Activated naive CD8-positive, alpha-beta T cell treated with anti-CD3 and anti-CD28 coated beads, Interleukin-2, amount 10 ng/mL, durations not matched to agents 7 days and 5 days (primary cell): ENCODE data around the gene FAM227B. TPM values are rescaled to one million over a fixed set of nuclear protein-coding genes. Genes with fewer than 3 reads are reported as not detected.

Source experiments
- ATAC-seq: fragments of 150-1000 bp; cut with Tn5 transposase; one replicate; pipeline ENCODE4 v1.10.0; 2021; ENCODE audit warnings: low read depth, moderate library complexity
- POLR2A ChIA-PET: fragments of 350-600 bp; sonication (Branson Sonifier 250); formaldehyde crosslinking; loops from one replicate; lab custom pipeline; 2021; ENCODE audit warnings: antibody characterized with exemption; lab: Charles Lee
- DNase-seq: peaks from one replicate; pipeline ENCODE4 v3.0.0; 2021
- H3K27ac Mint-ChIP-seq: one replicate; pipeline ENCODE4 v1.8.0; 2022; ENCODE audit warnings: mild to moderate bottlenecking, mixed read lengths
- H3K27me3 Mint-ChIP-seq: one replicate; pipeline ENCODE4 v1.8.0; 2022; ENCODE audit warnings: mild to moderate bottlenecking, moderate library complexity, mixed read lengths
- H3K36me3 Mint-ChIP-seq: one replicate; pipeline ENCODE4 v1.8.0; 2021; ENCODE audit warnings: mild to moderate bottlenecking, mixed read lengths
- H3K4me1 Mint-ChIP-seq: one replicate; pipeline ENCODE4 v1.8.0; 2021; ENCODE audit warnings: mixed read lengths
- H3K4me3 Mint-ChIP-seq: one replicate; pipeline ENCODE4 v1.8.0; 2022; ENCODE audit warnings: mild to moderate bottlenecking, moderate library complexity, mixed read lengths
- H3K9me3 Mint-ChIP-seq: one replicate; pipeline ENCODE4 v1.8.0; 2021; ENCODE audit warnings: mixed read lengths
- total RNA-seq, 2 experiments: library from RNA; stranded (reverse); gene quantifications; one replicate each; pipeline ENCODE4 v1.2.3, GENCODE V29; 2021

FAM227B gene
- total RNA-seq, 2 experiments from 2014 or later = 6.1 to 6.6 TPM

DNA sequence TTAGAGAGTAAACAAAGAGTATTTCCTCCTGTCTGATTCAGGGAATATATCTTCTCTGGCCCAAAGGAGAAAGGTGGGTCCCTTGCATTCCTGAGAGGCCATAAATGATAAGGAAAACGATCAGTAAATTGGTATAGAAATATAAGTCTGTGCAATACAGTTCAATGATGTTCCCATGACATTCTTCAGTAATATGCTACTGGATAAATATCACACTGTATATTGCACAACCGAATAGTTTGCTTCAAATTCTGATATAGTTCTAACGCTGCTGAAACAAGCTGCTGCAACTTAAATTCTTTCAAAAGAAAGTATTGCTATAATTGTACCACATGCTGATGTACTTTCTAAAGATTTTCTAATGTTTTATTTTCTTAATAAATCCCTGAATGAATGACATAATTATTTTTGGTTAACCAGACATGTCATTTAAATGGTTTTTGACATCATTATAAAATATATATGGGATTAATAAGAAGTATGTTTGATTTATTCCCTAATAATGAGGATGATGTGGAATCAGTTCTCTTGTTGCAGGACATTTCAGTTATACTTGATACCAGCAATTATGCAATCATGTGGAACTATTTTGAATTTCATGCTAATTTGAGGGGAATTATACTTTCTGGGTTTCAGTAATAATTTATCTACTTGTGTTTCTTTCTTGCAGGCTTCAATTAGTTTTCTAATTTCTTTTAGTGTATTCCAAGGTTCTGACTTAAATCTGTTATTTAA is 152.7 kb downstream of the FAM227B start:
- H3K27me3 Mint-ChIP-seq = peaks cover 13% of the 10 kb centered on the region
- DNase-seq (no peak), ATAC-seq (no peak)
- no peak overlapping the region for H3K27ac Mint-ChIP-seq
- no peaks in the 10 kb centered on the region for H3K36me3 Mint-ChIP-seq
- H3K9me3 Mint-ChIP-seq = no peaks in the 10 kb centered on the region
- POLR2A ChIA-PET = no interaction called here
- H3K4me3 Mint-ChIP-seq = no peak overlapping the region
- H3K4me1 Mint-ChIP-seq = peaks cover 8% of the 10 kb centered on the region

DNA sequence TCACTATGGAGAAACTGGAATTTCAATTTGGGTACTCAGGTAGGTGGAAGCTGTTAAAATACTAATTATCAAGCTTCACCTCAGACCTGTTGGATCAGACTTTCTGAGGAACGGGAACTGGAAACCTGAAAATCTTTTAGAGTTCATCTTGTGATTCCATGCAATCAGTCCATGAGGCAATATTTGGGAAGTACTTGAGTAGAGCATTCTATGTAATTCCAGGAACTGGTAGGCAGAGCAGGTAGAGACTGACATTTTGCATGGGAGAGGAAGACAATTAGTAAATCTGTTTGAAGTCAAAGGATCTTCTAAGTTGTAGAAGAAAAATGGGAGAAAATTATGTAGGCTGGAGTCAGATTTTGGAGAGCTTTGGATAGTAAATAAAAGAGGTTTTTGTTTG is 154.5 kb downstream of the FAM227B start:
- no peaks in the 10 kb centered on the region for H3K36me3 Mint-ChIP-seq
- no peak overlapping the region for H3K27ac Mint-ChIP-seq
- H3K4me1 Mint-ChIP-seq = peaks cover 8% of the 10 kb centered on the region
- ATAC-seq = no peak
- POLR2A ChIA-PET = no interaction called here
- peaks cover 8% of the 10 kb centered on the region for H3K27me3 Mint-ChIP-seq
- H3K9me3 Mint-ChIP-seq = no peaks in the 10 kb centered on the region
- H3K4me3 Mint-ChIP-seq = no peak overlapping the region
- no peak for DNase-seq

- no peak for DNase-seq
- POLR2A ChIA-PET = no interaction called here
These were observed 156.1 kb downstream of the FAM227B start for GRCh38 chr15:49464522-49464921.

GRCh38 chr15:49462232-49462844 is 158.3 kb downstream of the FAM227B start:
- Mint-ChIP-seq H3K4me1 (peaks cover 8% of the 10 kb centered on the region), H3K27me3 (peaks cover 17% of the 10 kb centered on the region), H3K27ac (no peak overlapping the region), H3K9me3 (no peaks in the 10 kb centered on the region), H3K36me3 (no peaks in the 10 kb centered on the region), H3K4me3 (no peak overlapping the region)
- ATAC-seq (no peak), DNase-seq (no peak)
- POLR2A ChIA-PET = no interaction called here

More at GRCh38 chr15:49464522-49464921, 156.1 kb downstream of the FAM227B start:
- Mint-ChIP-seq H3K4me1 (peaks cover 8% of the 10 kb centered on the region), H3K27me3 (peaks cover 12% of the 10 kb centered on the region), H3K36me3 (no peaks in the 10 kb centered on the region), H3K4me3 (no peak overlapping the region), H3K9me3 (no peaks in the 10 kb centered on the region), H3K27ac (no peak overlapping the region)
- no peak for ATAC-seq

DNA sequence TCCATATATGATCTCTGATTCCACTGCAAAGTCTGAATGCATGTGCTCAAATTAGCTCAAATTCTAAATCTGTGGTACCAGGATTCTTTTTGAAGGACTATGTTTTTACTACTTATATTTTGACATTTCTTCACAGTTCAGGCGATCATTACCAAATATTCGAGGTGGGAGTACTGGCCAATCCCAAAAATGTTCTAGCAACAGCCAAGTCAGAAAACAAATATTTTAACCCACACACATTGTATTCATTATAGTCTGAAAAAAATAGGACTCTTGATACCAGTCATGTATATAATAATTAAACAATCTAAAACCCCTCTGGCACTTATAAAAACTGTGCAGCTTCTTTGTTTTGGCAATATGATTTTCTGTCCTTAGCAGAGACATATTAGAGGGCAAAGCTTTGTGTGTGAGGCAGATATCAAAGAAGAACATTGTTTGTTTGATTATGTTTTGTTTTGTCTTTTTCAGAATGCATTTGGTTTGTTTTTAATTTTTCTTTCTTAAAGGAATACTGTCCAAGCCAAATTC is 160.1 kb downstream of the FAM227B start:
- Mint-ChIP-seq H3K4me3 (no peak overlapping the region), H3K27ac (no peak overlapping the region), H3K27me3 (peaks cover 27% of the 10 kb centered on the region), H3K36me3 (no peaks in the 10 kb centered on the region), H3K4me1 (no peaks in the 10 kb centered on the region), H3K9me3 (no peaks in the 10 kb centered on the region)
- POLR2A ChIA-PET = no interaction called here
- DNase-seq (no peak), ATAC-seq (no peak)

- Mint-ChIP-seq H3K4me1 (no peaks in the 10 kb centered on the region), H3K9me3 (no peaks in the 10 kb centered on the region), H3K27me3 (peaks cover 25% of the 10 kb centered on the region), H3K4me3 (no peak overlapping the region), H3K27ac (no peak overlapping the region), H3K36me3 (no peaks in the 10 kb centered on the region)
- DNase-seq (no peak), ATAC-seq (no peak)
- POLR2A ChIA-PET = no interaction called here
These were observed 162.5 kb downstream of the FAM227B start for GRCh38 chr15:49458145-49458544.

DNA sequence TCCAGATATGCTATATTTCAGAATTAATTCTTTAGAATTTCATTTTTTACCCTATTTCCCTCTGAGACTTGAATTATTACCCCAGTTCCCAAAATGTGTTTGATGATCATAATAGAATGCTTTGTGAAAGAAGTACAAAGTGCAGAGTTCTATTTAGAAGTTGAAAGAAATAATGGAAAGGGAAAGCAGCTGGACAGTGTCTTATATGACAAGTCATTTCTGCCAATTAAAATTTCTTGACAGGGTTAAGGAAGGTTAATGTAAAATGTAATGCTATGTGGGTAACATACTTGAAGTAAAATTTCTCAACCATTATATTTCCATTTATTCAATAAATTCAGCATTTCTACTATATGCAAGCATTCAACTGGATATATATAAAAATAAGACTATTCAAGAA is 164.5 kb downstream of the FAM227B start:
- Mint-ChIP-seq H3K9me3 (no peaks in the 10 kb centered on the region), H3K27ac (no peak overlapping the region), H3K27me3 (peaks cover 21% of the 10 kb centered on the region), H3K4me1 (no peaks in the 10 kb centered on the region), H3K4me3 (no peak overlapping the region), H3K36me3 (no peaks in the 10 kb centered on the region)
- POLR2A ChIA-PET = no interaction called here
- ATAC-seq = no peak
- no peak for DNase-seq

DNA sequence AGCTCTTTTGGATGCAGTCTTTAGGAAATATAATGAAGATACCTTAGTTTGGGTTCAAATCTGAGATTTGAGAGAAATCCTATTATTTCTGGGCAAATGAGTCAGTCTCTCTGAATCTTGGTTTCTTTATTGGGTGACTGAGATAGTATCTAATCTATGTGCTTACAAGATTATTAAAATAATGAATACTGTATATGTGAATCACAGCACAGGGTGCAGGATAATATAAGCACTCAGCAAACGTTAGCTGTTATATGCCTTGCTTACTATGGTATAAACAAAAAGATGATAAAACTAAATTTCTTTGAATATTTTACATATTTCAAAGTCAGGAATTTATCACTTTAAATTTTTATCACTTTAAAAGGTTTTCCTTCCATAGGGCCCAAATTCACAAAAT is 168.0 kb downstream of the FAM227B start:
- Mint-ChIP-seq H3K4me3 (no peak overlapping the region), H3K36me3 (no peaks in the 10 kb centered on the region), H3K27ac (no peak overlapping the region), H3K4me1 (no peaks in the 10 kb centered on the region), H3K27me3 (peaks cover 23% of the 10 kb centered on the region), H3K9me3 (no peaks in the 10 kb centered on the region)
- ATAC-seq = no peak
- no peak for DNase-seq
- POLR2A ChIA-PET = no interaction called here

DNA sequence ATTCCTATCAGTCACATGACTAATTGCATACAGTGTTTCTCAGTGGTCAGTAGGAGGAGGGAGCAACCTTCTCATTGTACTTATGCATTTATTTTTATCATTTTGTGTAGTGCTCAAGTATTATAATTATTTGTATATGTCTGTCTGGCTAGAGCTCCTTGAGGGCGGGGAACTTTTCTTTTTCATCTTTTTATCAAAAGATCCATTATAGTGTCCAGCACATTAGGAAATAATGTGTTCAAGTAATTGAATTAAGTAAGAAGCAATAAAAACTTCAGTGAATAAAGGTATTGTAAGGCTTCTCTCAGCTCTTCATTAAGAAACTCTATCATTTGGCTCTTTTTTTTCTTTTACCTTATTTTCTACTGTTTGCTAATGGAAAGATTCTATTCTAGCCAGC is 178.8 kb downstream of the FAM227B start:
- H3K36me3 Mint-ChIP-seq = no peaks in the 10 kb centered on the region
- ATAC-seq (no peak), DNase-seq (no peak)
- H3K27ac Mint-ChIP-seq = no peak overlapping the region
- H3K9me3 Mint-ChIP-seq = no peaks in the 10 kb centered on the region
- H3K27me3 Mint-ChIP-seq = peaks cover 2% of the 10 kb centered on the region
- POLR2A ChIA-PET = no interaction called here
- H3K4me1 Mint-ChIP-seq = no peaks in the 10 kb centered on the region
- H3K4me3 Mint-ChIP-seq = no peak overlapping the region

DNA sequence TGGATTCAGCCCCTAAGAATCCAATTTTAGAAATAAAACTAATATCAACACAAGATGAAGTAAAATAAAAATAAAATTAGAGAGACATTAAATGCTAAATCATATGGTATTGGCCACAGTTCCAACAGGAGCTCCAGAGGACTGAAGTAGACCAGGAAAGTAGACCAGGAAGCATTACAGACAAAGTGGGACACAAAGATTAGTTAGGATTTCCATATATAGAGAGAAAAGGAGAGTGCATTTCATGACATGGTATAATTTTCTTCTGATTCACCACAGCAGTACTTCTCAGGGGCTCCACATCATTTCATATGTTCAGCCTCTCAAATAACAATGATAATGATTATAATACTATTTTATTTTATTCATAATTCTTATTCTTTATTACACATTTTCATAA is 179.3 kb downstream of the FAM227B start:
- H3K4me3 Mint-ChIP-seq = no peak overlapping the region
- POLR2A ChIA-PET = no interaction called here

DNA sequence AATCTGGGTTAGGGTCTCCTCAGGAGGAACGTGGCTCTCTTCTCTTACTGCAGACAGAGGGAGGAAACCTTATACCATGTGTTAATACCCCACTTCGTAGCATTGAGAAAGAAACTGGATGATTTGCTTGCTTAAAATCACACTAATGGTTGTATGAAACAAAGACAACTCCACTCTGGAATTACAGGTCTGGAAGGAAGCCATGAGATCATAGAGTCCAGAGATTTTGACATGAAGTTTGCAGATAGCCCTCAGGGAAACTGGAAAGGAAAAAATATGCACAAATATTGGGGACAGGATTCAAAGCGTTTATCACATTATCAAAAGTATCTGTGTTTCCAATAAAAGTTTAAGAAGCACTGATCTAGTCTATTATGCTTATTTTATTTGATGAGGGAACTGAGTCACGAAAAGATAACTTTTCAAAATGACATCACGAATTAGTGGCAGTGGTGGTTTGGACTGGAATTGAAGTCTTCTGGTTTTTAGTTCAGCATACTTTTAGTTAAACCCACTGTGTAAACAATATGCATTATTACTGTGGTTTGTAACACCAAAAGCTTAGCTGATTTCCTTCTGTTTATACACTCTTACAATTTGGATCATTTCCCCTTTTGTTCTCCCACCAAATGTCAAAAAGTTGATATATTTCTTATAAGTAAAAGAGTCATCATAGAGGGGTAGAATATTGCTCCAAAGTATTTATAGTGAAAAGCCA is 180.8 kb downstream of the FAM227B start:
- ATAC-seq (no peak), DNase-seq (no peak)
- Mint-ChIP-seq H3K36me3 (no peaks in the 10 kb centered on the region), H3K4me3 (no peak overlapping the region), H3K27me3 (no peaks in the 10 kb centered on the region), H3K4me1 (no peaks in the 10 kb centered on the region), H3K9me3 (no peaks in the 10 kb centered on the region), H3K27ac (no peak overlapping the region)
- POLR2A ChIA-PET = no interaction called here

More for the DNA sequence above, 179.3 kb downstream of the FAM227B start:
- Mint-ChIP-seq H3K9me3 (no peaks in the 10 kb centered on the region), H3K36me3 (no peaks in the 10 kb centered on the region), H3K4me1 (no peaks in the 10 kb centered on the region), H3K27me3 (peaks cover 1% of the 10 kb centered on the region), H3K27ac (no peak overlapping the region)
- ATAC-seq (no peak), DNase-seq (no peak)

DNA sequence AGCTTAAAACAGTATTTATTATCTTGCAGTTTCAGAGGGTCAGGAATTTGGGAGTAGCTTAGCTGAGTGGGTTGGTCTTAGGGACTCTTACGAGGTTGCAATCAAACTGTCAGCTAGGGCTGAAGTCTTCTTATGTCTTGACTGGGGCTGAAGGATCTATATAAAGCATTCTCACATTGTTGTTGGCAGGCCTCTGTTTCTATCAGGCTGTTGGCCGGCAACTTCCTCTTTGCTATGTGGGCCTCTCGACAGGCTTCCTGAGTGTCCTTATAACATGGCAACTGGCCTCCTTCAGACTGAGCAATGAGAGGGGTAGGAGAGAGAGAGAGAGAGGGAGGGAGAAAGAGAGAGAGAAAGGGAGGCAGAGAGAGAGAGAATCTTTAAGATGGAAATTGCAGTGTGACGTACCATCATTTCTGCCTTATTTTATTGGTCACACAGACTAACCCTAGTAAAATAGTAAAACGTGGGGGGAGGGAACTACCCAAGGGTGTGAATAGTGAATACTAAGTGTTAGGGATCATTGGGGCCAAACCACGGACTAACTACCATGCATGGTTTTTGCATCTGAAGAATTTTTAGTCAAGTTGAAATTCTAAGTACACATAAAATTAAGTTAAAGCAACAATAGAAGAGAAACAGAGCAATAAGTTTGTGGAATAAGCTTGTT is 181.5 kb downstream of the FAM227B start:
- Mint-ChIP-seq H3K4me1 (no peaks in the 10 kb centered on the region), H3K4me3 (no peak overlapping the region), H3K36me3 (no peaks in the 10 kb centered on the region), H3K9me3 (no peaks in the 10 kb centered on the region), H3K27ac (no peak overlapping the region), H3K27me3 (no peaks in the 10 kb centered on the region)
- POLR2A ChIA-PET = no interaction called here
- DNase-seq (no peak), ATAC-seq (no peak)

DNA sequence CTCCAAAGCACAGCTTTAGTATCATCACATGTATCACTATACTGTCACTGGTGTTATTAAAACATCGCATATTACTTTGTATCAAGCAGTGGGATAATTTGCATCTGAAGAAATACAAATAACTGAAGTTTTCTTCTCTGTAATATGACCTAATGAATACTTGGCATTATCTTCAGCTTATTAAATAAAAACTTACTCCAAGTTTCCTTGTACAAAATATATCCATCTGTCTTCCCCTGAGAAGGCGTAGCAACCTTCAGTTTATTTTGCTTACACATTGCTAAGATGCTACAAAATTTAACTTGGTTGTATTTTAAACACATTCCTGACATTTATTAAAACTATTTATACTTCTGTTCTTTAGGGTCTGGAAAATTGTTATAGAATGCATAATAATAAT is 183.9 kb downstream of the FAM227B start:
- POLR2A ChIA-PET = no interaction called here
- Mint-ChIP-seq H3K9me3 (no peaks in the 10 kb centered on the region), H3K27ac (no peak overlapping the region), H3K36me3 (no peaks in the 10 kb centered on the region), H3K4me1 (no peaks in the 10 kb centered on the region), H3K4me3 (no peak overlapping the region), H3K27me3 (peaks cover 9% of the 10 kb centered on the region)
- DNase-seq = no peak
- ATAC-seq = no peak
